IMR-90 (cell line): ENCODE measurements around the gene ART3. TPM values are rescaled to one million over a fixed set of nuclear protein-coding genes. Genes with fewer than 3 reads are reported as not detected.

ENCODE experiments used
- ATAC-seq: fragments of 200-7000 bp; cut with Tn5 transposase; 2 replicates; pipeline ENCODE4 v1.9.1; 2020; ENCODE audit warnings: low read depth, mild to moderate bottlenecking, moderate library complexity
- BruUV-seq: library from RNA; stranded (reverse); fragments of 400-500 nt; replicated peaks from 2 replicates; lab custom pipeline; 2021; lab: Mats Ljungman, UMichigan
- CTCF ChIA-PET: fragments of 300-600 bp; formaldehyde crosslinking; extraction: SDS; loops from one replicate; lab custom pipeline; 2021; ENCODE audit warnings: antibody characterized with exemption; lab: Yijun Ruan, JAX
- POLR2A ChIA-PET: fragments of 300-600 bp; sonication (Branson Sonifier 250); formaldehyde crosslinking; loops from one replicate; lab custom pipeline; 2022; ENCODE audit warnings: antibody characterized with exemption; ENCODE audit not compliant: unreplicated experiment; lab: Charles Lee
- DNase-seq: peaks from one replicate; pipeline ENCODE4 v3.0.0; 2013
- H2AFZ ChIP-seq: replicated peaks from 2 replicates; pipeline ENCODE3; 2013; ENCODE audit warnings: low read length, mild to moderate bottlenecking; ENCODE audit not compliant: poor library complexity
- H2AK5ac ChIP-seq: 2 replicates; pipeline ENCODE4 v1.6.1; 2013; ENCODE audit warnings: low read depth, low read length, inconsistent platforms
- H2AK9ac ChIP-seq: replicated peaks from 2 replicates; pipeline ENCODE3; 2013; ENCODE audit warnings: mild to moderate bottlenecking, low read depth, low read length, moderate library complexity; ENCODE audit not compliant: poor library complexity
- H2BK120ac ChIP-seq: 2 replicates; pipeline ENCODE4 v1.6.1; 2013; ENCODE audit warnings: low read depth, low read length, inconsistent platforms
- H2BK15ac ChIP-seq: 3 replicates; pipeline ENCODE4 v1.6.1; 2013; ENCODE audit warnings: low read depth, low read length, inconsistent platforms
- H2BK20ac ChIP-seq: 2 replicates; pipeline ENCODE4 v1.6.1; 2013; ENCODE audit warnings: low read depth, mild to moderate bottlenecking, inconsistent platforms, low read length, moderate library complexity
- H2BK5ac ChIP-seq: 2 replicates; pipeline ENCODE4 v1.6.1; 2013; ENCODE audit warnings: mild to moderate bottlenecking, low read depth, low read length, inconsistent platforms; ENCODE audit not compliant: poor library complexity, severe bottlenecking
- H3K14ac ChIP-seq: replicated peaks from 2 replicates; pipeline ENCODE4 v1.6.1; 2013; ENCODE audit warnings: low read depth, low read length, inconsistent platforms
- H3K18ac ChIP-seq: 2 replicates; pipeline ENCODE4 v1.6.1; 2013; ENCODE audit warnings: low read depth, low read length, control low read depth
- H3K23ac ChIP-seq: 2 replicates; pipeline ENCODE4 v1.6.1; 2013; ENCODE audit warnings: low read depth, low read length, inconsistent platforms
- H3K27ac ChIP-seq: 2 replicates; pipeline ENCODE4 v1.5.1; 2013; ENCODE audit warnings: mild to moderate bottlenecking, control low read depth, low read length; ENCODE audit not compliant: insufficient read depth
- H3K27me3 ChIP-seq: 2 replicates; pipeline ENCODE4 v1.6.1; 2013; ENCODE audit warnings: low read length; ENCODE audit not compliant: control insufficient read depth, insufficient read depth
- H3K36me3 ChIP-seq: 2 replicates; pipeline ENCODE4 v1.6.1; 2013; ENCODE audit warnings: low read length, mixed read lengths; ENCODE audit not compliant: control insufficient read depth, insufficient read depth
- H3K4ac ChIP-seq: 2 replicates; pipeline ENCODE4 v1.6.1; 2013; ENCODE audit warnings: low read depth, low read length, inconsistent platforms
- H3K4me1 ChIP-seq: 2 replicates; pipeline ENCODE4 v1.6.1; 2013; ENCODE audit warnings: low read length, mixed read lengths; ENCODE audit not compliant: control insufficient read depth, insufficient read depth
- H3K4me2 ChIP-seq: 2 replicates; pipeline ENCODE4 v1.6.1; 2013; ENCODE audit warnings: low read depth, mild to moderate bottlenecking, control low read depth, low read length, moderate library complexity
- H3K4me3 ChIP-seq: 2 replicates; pipeline ENCODE4 v1.5.1; 2013; ENCODE audit warnings: low read depth, mild to moderate bottlenecking, control low read depth, low read length, moderate library complexity; ENCODE audit not compliant: insufficient read depth
- H3K56ac ChIP-seq: 2 replicates; pipeline ENCODE4 v1.6.1; 2013; ENCODE audit warnings: low read length, inconsistent platforms; ENCODE audit not compliant: insufficient read depth; ENCODE audit errors: extremely low read depth
- H3K79me1 ChIP-seq, 2 experiments: 2 replicates each; pipeline ENCODE4 v1.6.1; 2013; ENCODE audit warnings: low read length in 2 of 2, inconsistent platforms in 1 of 2, low read depth in 1 of 2
- H3K9ac ChIP-seq: 2 replicates; pipeline ENCODE4 v1.6.1; 2013; ENCODE audit warnings: low read depth, low read length, control low read depth
- H3K9me1 ChIP-seq: 2 replicates; pipeline ENCODE4 v1.6.1; 2013; ENCODE audit warnings: low read length, inconsistent platforms; ENCODE audit not compliant: insufficient read depth
- H3K9me3 ChIP-seq: 2 replicates; pipeline ENCODE4 v1.6.1; 2013; ENCODE audit warnings: low read length; ENCODE audit not compliant: control insufficient read depth, insufficient read depth
- H4K20me1 ChIP-seq: 2 replicates; pipeline ENCODE4 v1.6.1; 2013; ENCODE audit warnings: low read length, inconsistent platforms; ENCODE audit not compliant: insufficient read depth
- H4K5ac ChIP-seq: 2 replicates; pipeline ENCODE4 v1.6.1; 2013; ENCODE audit warnings: mild to moderate bottlenecking, low read depth, low read length, control low read depth
- H4K8ac ChIP-seq, 2 experiments: 2 replicates each; pipeline ENCODE4 v1.6.1; 2013; ENCODE audit warnings: low read depth in 2 of 2, low read length in 2 of 2, control low read depth in 1 of 2, inconsistent platforms in 1 of 2
- H4K91ac ChIP-seq: 2 replicates; pipeline ENCODE4 v1.6.1; 2013; ENCODE audit warnings: low read depth, low read length, inconsistent platforms; ENCODE audit not compliant: insufficient read depth
- CHD1 ChIP-seq: IDR thresholded peaks from 2 replicates; pipeline ENCODE4 v1.6.1; 2012; ENCODE audit warnings: low read depth, low read length, improper control_type of control experiment
- FOS ChIP-seq: fragments of 150-350 bp; IDR thresholded peaks from 2 replicates; pipeline ENCODE4 v1.6.1; 2016; ENCODE audit warnings: low read depth, low read length
- MAFK ChIP-seq: IDR thresholded peaks from 2 replicates; pipeline ENCODE4 v1.6.1; 2012; ENCODE audit warnings: low read depth, low read length, improper control_type of control experiment
- MXI1 ChIP-seq: IDR thresholded peaks from 2 replicates; pipeline ENCODE4 v1.6.1; 2012; ENCODE audit warnings: low read depth, mild to moderate bottlenecking, low read length, moderate library complexity, borderline replicate concordance
- NFE2L2 ChIP-seq: fragments of 150-350 bp; IDR thresholded peaks from 2 replicates; pipeline ENCODE4 v1.6.1; 2016; ENCODE audit warnings: low read depth, mild to moderate bottlenecking, low read length
- RFX5 ChIP-seq: IDR thresholded peaks from 2 replicates; pipeline ENCODE4 v1.8.0; 2012; ENCODE audit warnings: low read depth, mild to moderate bottlenecking, low read length, moderate library complexity
- SMC3 ChIP-seq: fragments of 150-350 bp; IDR thresholded peaks from 2 replicates; pipeline ENCODE4 v1.6.1; 2016; ENCODE audit warnings: low read depth, mild to moderate bottlenecking, antibody characterized with exemption, low read length, moderate library complexity
- dilution Hi-C: fragments of 300-500 bp; cut with HindIII; formaldehyde crosslinking; loops from one replicate; pipeline ENCODE4 v1.14.3; 2018; ENCODE audit warnings: low sequenced_read_pairs; ENCODE audit not compliant: unreplicated experiment
- in situ Hi-C: fragments of 300-500 bp; cut with MboI; formaldehyde crosslinking; loops from 3 replicates; pipeline ENCODE4 v1.14.3; 2019; ENCODE audit warnings: low sequenced_read_pairs, inconsistent platforms, mixed read lengths
- intact Hi-C: fragments of 100-400 bp; cut with micrococcal nuclease; formaldehyde crosslinking; loops from 2 replicates; pipeline ENCODE4 v1.10.0; 2022
- polyA plus RNA-seq, 3 experiments: library from polyadenylated mRNA; depleted of rRNA; stranded (reverse); fragments of >200 nt; gene quantifications; 2 replicates each; pipeline ENCODE4 v1.2.3, GENCODE V29; 2012; ENCODE audit warnings: low replicate concordance in 1 of 3
- total RNA-seq: library from RNA; depleted of rRNA; stranded (reverse); fragments of >200 nt; gene quantifications from 2 replicates; pipeline ENCODE4 v1.2.3, GENCODE V29; 2012

The ART3 gene
- total and polyA plus RNA-seq, 2 of the 4 experiments (the other 2 are of a cell fraction): 0.15 TPM; not detected in 1

GRCh38 chr4:76058302-76058701, 16.2 kb upstream of the ART3 start:
- Histone ChIP-seq H2BK120ac (no peak overlapping the region), H2AFZ (no peak overlapping the region), H3K4me3 (no peak overlapping the region), H4K91ac (no peak overlapping the region), H3K4ac (no peak overlapping the region), H4K20me1 (no peaks in the 10 kb centered on the region), H4K5ac (no peak overlapping the region), H3K27ac (no peak overlapping the region), H3K23ac (no peak overlapping the region), H2AK9ac (no peak overlapping the region), H3K36me3 (no peaks in the 10 kb centered on the region), H3K56ac (no peak overlapping the region), H3K4me1 (no peaks in the 10 kb centered on the region; the same call in 1 of the 2 replicates), H3K79me1 (no peaks in the 10 kb centered on the region), H3K4me2 (no peak overlapping the region), H3K9ac (no peak overlapping the region), H3K9me3 (no peaks in the 10 kb centered on the region), H2BK20ac (no peak overlapping the region), H3K14ac (no peak overlapping the region), H4K8ac (no peak overlapping the region), H3K18ac (no peak overlapping the region), H3K27me3 (peaks cover 13% of the 10 kb centered on the region), H2AK5ac (no peak overlapping the region), H2BK15ac (no peak overlapping the region), H2BK5ac (no peak overlapping the region), H3K9me1 (no peaks in the 10 kb centered on the region)
- TF ChIP-seq RFX5: no peak
- TF ChIP-seq MAFK: no peak
- TF ChIP-seq FOS: no peak
- no peak for TF ChIP-seq SMC3
- TF ChIP-seq CHD1: no peak
- TF ChIP-seq NFE2L2: no peak
- TF ChIP-seq MXI1: no peak
- no TSS peak for BruUV-seq
- ChIA-PET POLR2A (no interaction called here), CTCF (interaction anchor here (0.6 to 1.0 kb wide), 2 partner anchors 42 to 57 kb away, joined by 3 to 4 read pairs; no protein-coding TSS in a partner anchor)
- in situ Hi-C loops (no loop called here), intact Hi-C loops (no loop called here), dilution Hi-C loops (no loop called here)
- DNase-seq (no peak), ATAC-seq (no peak)
